HFFc6 (cell line): ENCODE data around the gene YJU2. TPM values are rescaled to one million over a fixed set of nuclear protein-coding genes. Genes with fewer than 3 reads are reported as not detected.

Experiments used
- DNase-seq: peaks from one replicate; pipeline ENCODE4 v3.0.0-alpha.2; 2018
- H3K27ac Mint-ChIP-seq: 2 replicates; pipeline ENCODE4 v1.8.0; 2020; ENCODE audit warnings: mild to moderate bottlenecking, mixed read lengths
- H3K27me3 Mint-ChIP-seq: 2 replicates; pipeline ENCODE4 v1.8.0; 2021; ENCODE audit warnings: mild to moderate bottlenecking, moderate library complexity, mixed read lengths; ENCODE audit not compliant: insufficient read depth
- H3K36me3 Mint-ChIP-seq: 2 replicates; pipeline ENCODE4 v1.8.0; 2021; ENCODE audit warnings: low read depth, mixed read lengths
- H3K4me1 Mint-ChIP-seq: 2 replicates; pipeline ENCODE4 v1.8.0; 2020; ENCODE audit warnings: low read depth, mixed read lengths
- H3K4me3 Mint-ChIP-seq: 2 replicates; pipeline ENCODE4 v1.8.0; 2020; ENCODE audit warnings: mild to moderate bottlenecking, moderate library complexity, mixed read lengths
- H3K9me3 Mint-ChIP-seq: 2 replicates; pipeline ENCODE4 v1.8.0; 2020; ENCODE audit warnings: mild to moderate bottlenecking, mixed read lengths
- CTCF ChIP-seq: fragments of 200-600 bp; sonication (generic); IDR thresholded peaks from 2 replicates; pipeline ENCODE4 v1.5.0; 2021; ENCODE audit warnings: antibody characterized with exemption, mild to moderate bottlenecking
- total RNA-seq, 6 experiments: library from RNA; stranded (reverse); fragmentation: NEBNext Ultra II Directional; extraction: Animal tissue kit (Norgen Biotek cat#: 25700); gene quantifications; 2 replicates in 1 of 6; 3 replicates in 5 of 6; pipeline ENCODE4 v1.2.3, GENCODE V29; 2021

Gene YJU2
- total RNA-seq, 6 experiments from 2014 or later = 12.0 to 17.7 (median 16.1) TPM

GRCh38 chr19:4199699-4200293, 47.1 kb upstream of the YJU2 start:
- no peak for DNase-seq
- Mint-ChIP-seq H3K4me3 (no peak overlapping the region), H3K9me3 (peaks cover 6% of the 10 kb centered on the region), H3K27me3 (peaks cover 27% of the 10 kb centered on the region), H3K4me1 (peaks cover 18% of the 10 kb centered on the region), H3K27ac (no peak overlapping the region), H3K36me3 (peaks cover 9% of the 10 kb centered on the region; the same call in 1 of the 2 replicates)
- 0 out of 2 replicates have a peak, but pooled peaks have one; percentile 7 for TF ChIP-seq CTCF

GRCh38 chr19:4200940-4201542, 45.8 kb upstream of the YJU2 start:
- H3K4me3 Mint-ChIP-seq = no peak overlapping the region
- H3K9me3 Mint-ChIP-seq = peaks cover 6% of the 10 kb centered on the region
- no peak overlapping the region for H3K27ac Mint-ChIP-seq
- H3K27me3 Mint-ChIP-seq = peaks cover 23% of the 10 kb centered on the region
- H3K36me3 Mint-ChIP-seq = peaks cover 9% of the 10 kb centered on the region; the same call in 1 of the 2 replicates
- DNase-seq = no peak
- no peak for TF ChIP-seq CTCF
- peaks cover 19% of the 10 kb centered on the region for H3K4me1 Mint-ChIP-seq

GRCh38 chr19:4201798-4202197, 45.1 kb upstream of the YJU2 start:
- no peak for TF ChIP-seq CTCF
- no peak for DNase-seq
- Mint-ChIP-seq H3K36me3 (peaks cover 9% of the 10 kb centered on the region; the same call in 1 of the 2 replicates), H3K4me1 (peaks cover 19% of the 10 kb centered on the region), H3K27me3 (peaks cover 22% of the 10 kb centered on the region), H3K9me3 (peaks cover 6% of the 10 kb centered on the region), H3K27ac (no peak overlapping the region), H3K4me3 (no peak overlapping the region)

- Mint-ChIP-seq H3K27me3 (peaks cover 2% of the 10 kb centered on the region), H3K27ac (no peak overlapping the region), H3K4me3 (no peak overlapping the region), H3K9me3 (no peaks in the 10 kb centered on the region), H3K36me3 (no peaks in the 10 kb centered on the region), H3K4me1 (peaks cover 15% of the 10 kb centered on the region)
- TF ChIP-seq CTCF = peak; percentile 73
- DNase-seq = peak; percentile 49
Observed at GRCh38 chr19:4206818-4207484, 39.9 kb upstream of the YJU2 start.

- H3K9me3 Mint-ChIP-seq = no peaks in the 10 kb centered on the region
- no peaks in the 10 kb centered on the region for H3K36me3 Mint-ChIP-seq
- H3K27me3 Mint-ChIP-seq = peaks cover 9% of the 10 kb centered on the region
- no peak overlapping the region for H3K4me3 Mint-ChIP-seq
- DNase-seq = peak; percentile 48
- H3K27ac Mint-ChIP-seq = peak overlapping the region; percentile 62
- TF ChIP-seq CTCF = peak; percentile 78
- peaks cover 15% of the 10 kb centered on the region for H3K4me1 Mint-ChIP-seq
Observed at GRCh38 chr19:4208385-4209094, 38.3 kb upstream of the YJU2 start.
